T1000 (cell line): ENCODE results near the gene KREMEN2.

ENCODE experiments used
- DNase-seq: peaks from one replicate; lab custom pipeline; 2025; ENCODE audit warnings: mixed read lengths; lab: John Stamatoyannopoulos, UW

KREMEN2 gene

GRCh38 chr16:3004781-3005284, 40.8 kb downstream of the KREMEN2 start:
- DNase-seq, result no peak

GRCh38 chr16:3007059-3007956, 43.2 kb downstream of the KREMEN2 start:
- DNase-seq, result no peak

GRCh38 chr16:3007957-3008689, 44.0 kb downstream of the KREMEN2 start:
- no peak for DNase-seq

- DNase-seq, result no peak
Measured at GRCh38 chr16:3008690-3009037, 44.6 kb downstream of the KREMEN2 start.

GRCh38 chr16:3009568-3010390, 45.7 kb downstream of the KREMEN2 start:
- DNase-seq, result no peak

- DNase-seq, result no peak
Measured at GRCh38 chr16:3010510-3010909, 46.4 kb downstream of the KREMEN2 start.

- DNase-seq, result no peak
Measured at GRCh38 chr16:3012246-3012645, 48.2 kb downstream of the KREMEN2 start.

- DNase-seq, result no peak
Measured at GRCh38 chr16:3012828-3013420, 48.8 kb downstream of the KREMEN2 start, which contains the start of gene CLDN9. Gene CLDN9 (plus strand): TSS chr16:3012923. CDS start chr16:3013363, 440 bp downstream.

GRCh38 chr16:3013491-3013951, 49.4 kb downstream of the KREMEN2 start:
- no peak for DNase-seq

GRCh38 chr16:3013998-3014690, 50.1 kb downstream of the KREMEN2 start:
- no peak for DNase-seq

GRCh38 chr16:3014971-3015370, 50.9 kb downstream of the KREMEN2 start:
- no peak for DNase-seq

- DNase-seq, result no peak
Measured at GRCh38 chr16:3015865-3016521, 51.9 kb downstream of the KREMEN2 start.

- DNase-seq, result no peak
Measured at GRCh38 chr16:3017344-3017743, 53.3 kb downstream of the KREMEN2 start.
